Astrocyte (in vitro differentiated cells and primary cell): ENCODE measurements around the gene FBLN5. TPM values are rescaled to one million over a fixed set of nuclear protein-coding genes. Genes with fewer than 3 reads are reported as not detected.

ENCODE experiments used
- DNase-seq: peaks from one replicate; pipeline ENCODE4 v3.0.0-alpha.2; 2010; ENCODE audit warnings: low read depth
- FAIRE-seq: peaks from 2 replicates; lab custom pipeline; 2011; peaks lifted over from hg19 to GRCh38; lab: Jason Lieb, UNC
- H2AFZ ChIP-seq: 2 replicates; pipeline ENCODE4 v1.6.0; 2012; ENCODE audit warnings: low read depth, low read length, inconsistent platforms
- H3K27ac ChIP-seq: 2 replicates; pipeline ENCODE4 v1.5.1; 2011; ENCODE audit warnings: low read depth, low read length, inconsistent platforms
- H3K27me3 ChIP-seq: 2 replicates; pipeline ENCODE4 v1.6.0; 2011; ENCODE audit warnings: low read length, inconsistent platforms; ENCODE audit not compliant: insufficient read depth
- H3K36me3 ChIP-seq: 2 replicates; pipeline ENCODE4 v1.5.1; 2011; ENCODE audit warnings: low read length, inconsistent platforms; ENCODE audit not compliant: insufficient read depth
- H3K4me1 ChIP-seq: 2 replicates; pipeline ENCODE4 v1.5.1; 2011; ENCODE audit warnings: low read length, inconsistent platforms; ENCODE audit not compliant: insufficient read depth
- H3K4me2 ChIP-seq: 2 replicates; pipeline ENCODE4 v1.6.0; 2012; ENCODE audit warnings: low read length, inconsistent platforms
- H3K4me3 ChIP-seq: 2 replicates; pipeline ENCODE4 v1.5.1; 2011; ENCODE audit warnings: low read depth, mild to moderate bottlenecking, low read length, inconsistent platforms; ENCODE audit not compliant: insufficient read depth
- H3K79me2 ChIP-seq: 2 replicates; pipeline ENCODE4 v1.6.0; 2012; ENCODE audit warnings: mild to moderate bottlenecking, low read length, inconsistent platforms; ENCODE audit not compliant: insufficient read depth
- H3K9ac ChIP-seq: 2 replicates; pipeline ENCODE4 v1.6.0; 2012; ENCODE audit warnings: mild to moderate bottlenecking, low read length, inconsistent platforms
- H3K9me3 ChIP-seq: 2 replicates; pipeline ENCODE4 v1.5.1; 2012; ENCODE audit warnings: low read depth, mild to moderate bottlenecking, low read length, inconsistent platforms; ENCODE audit not compliant: insufficient read depth
- H4K20me1 ChIP-seq: 2 replicates; pipeline ENCODE4 v1.6.0; 2012; ENCODE audit warnings: low read length, inconsistent platforms; ENCODE audit not compliant: insufficient read depth
- H3K27ac Mint-ChIP-seq: one replicate; pipeline ENCODE4 v1.8.0; 2021; ENCODE audit warnings: mild to moderate bottlenecking, mixed read lengths; ENCODE audit not compliant: unreplicated experiment
- H3K27me3 Mint-ChIP-seq: one replicate; pipeline ENCODE4 v1.8.0; 2021; ENCODE audit warnings: low read depth, mixed read lengths; ENCODE audit not compliant: unreplicated experiment
- H3K36me3 Mint-ChIP-seq: one replicate; pipeline ENCODE4 v1.8.0; 2021; ENCODE audit warnings: low read depth, mixed read lengths; ENCODE audit not compliant: unreplicated experiment
- H3K4me1 Mint-ChIP-seq: one replicate; pipeline ENCODE4 v1.8.0; 2021; ENCODE audit warnings: low read depth, mixed read lengths; ENCODE audit not compliant: unreplicated experiment
- H3K4me3 Mint-ChIP-seq: one replicate; pipeline ENCODE4 v1.8.0; 2021; ENCODE audit warnings: mild to moderate bottlenecking, moderate library complexity, mixed read lengths; ENCODE audit not compliant: unreplicated experiment
- H3K9me3 Mint-ChIP-seq: one replicate; pipeline ENCODE4 v1.8.0; 2021; ENCODE audit warnings: mild to moderate bottlenecking, mixed read lengths; ENCODE audit not compliant: unreplicated experiment
- EZH2 ChIP-seq: IDR thresholded peaks from 2 replicates; pipeline ENCODE4 v1.6.1; 2012; ENCODE audit warnings: mild to moderate bottlenecking, low read length, inconsistent platforms; ENCODE audit not compliant: insufficient read depth
- total RNA-seq: library from RNA; stranded (reverse); gene quantifications from 2 replicates; pipeline ENCODE4 v1.2.1, GENCODE V29; 2021
- TF ChIP-seq, protein P1 (sequence below): IDR thresholded peaks from 2 replicates; pipeline ENCODE4 v1.5.1; 2011; ENCODE audit warnings: low read depth, mild to moderate bottlenecking, inconsistent platforms, low read length, moderate library complexity; ENCODE audit not compliant: insufficient read depth

The FBLN5 gene
- total RNA-seq, 1 donor from 2014 or later, result 12.5 TPM

GRCh38 chr14:91942946-91943345, 4.5 kb downstream of the FBLN5 start:
- H3K27me3 Mint-ChIP-seq, result peaks cover 16% of the 10 kb centered on the region
- DNase-seq (no peak), FAIRE-seq (no peak)
- no peak overlapping the region for H3K9ac ChIP-seq
- peaks cover 8% of the 10 kb centered on the region for H3K9me3 Mint-ChIP-seq
- H3K79me2 ChIP-seq, result no peaks in the 10 kb centered on the region
- peaks cover 1% of the 10 kb centered on the region for H3K36me3 Mint-ChIP-seq
- H3K27ac Mint-ChIP-seq, result no peak overlapping the region
- no peaks in the 10 kb centered on the region for H4K20me1 ChIP-seq
- no peak for TF ChIP-seq EZH2
- TF ChIP-seq, protein P1, sequence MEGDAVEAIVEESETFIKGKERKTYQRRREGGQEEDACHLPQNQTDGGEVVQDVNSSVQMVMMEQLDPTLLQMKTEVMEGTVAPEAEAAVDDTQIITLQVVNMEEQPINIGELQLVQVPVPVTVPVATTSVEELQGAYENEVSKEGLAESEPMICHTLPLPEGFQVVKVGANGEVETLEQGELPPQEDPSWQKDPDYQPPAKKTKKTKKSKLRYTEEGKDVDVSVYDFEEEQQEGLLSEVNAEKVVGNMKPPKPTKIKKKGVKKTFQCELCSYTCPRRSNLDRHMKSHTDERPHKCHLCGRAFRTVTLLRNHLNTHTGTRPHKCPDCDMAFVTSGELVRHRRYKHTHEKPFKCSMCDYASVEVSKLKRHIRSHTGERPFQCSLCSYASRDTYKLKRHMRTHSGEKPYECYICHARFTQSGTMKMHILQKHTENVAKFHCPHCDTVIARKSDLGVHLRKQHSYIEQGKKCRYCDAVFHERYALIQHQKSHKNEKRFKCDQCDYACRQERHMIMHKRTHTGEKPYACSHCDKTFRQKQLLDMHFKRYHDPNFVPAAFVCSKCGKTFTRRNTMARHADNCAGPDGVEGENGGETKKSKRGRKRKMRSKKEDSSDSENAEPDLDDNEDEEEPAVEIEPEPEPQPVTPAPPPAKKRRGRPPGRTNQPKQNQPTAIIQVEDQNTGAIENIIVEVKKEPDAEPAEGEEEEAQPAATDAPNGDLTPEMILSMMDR, result no peak
- H3K4me3 ChIP-seq, result no peak overlapping the region
- no peaks in the 10 kb centered on the region for H3K9me3 ChIP-seq
- H3K4me1 ChIP-seq, result peaks cover 6% of the 10 kb centered on the region
- H3K4me1 Mint-ChIP-seq, result no peaks in the 10 kb centered on the region
- H3K4me3 Mint-ChIP-seq, result no peak overlapping the region
- H3K4me2 ChIP-seq, result no peak overlapping the region
- H3K27me3 ChIP-seq, result no peaks in the 10 kb centered on the region
- no peak overlapping the region for H3K27ac ChIP-seq
- H2AFZ ChIP-seq, result no peak overlapping the region
- no peaks in the 10 kb centered on the region for H3K36me3 ChIP-seq

- Histone ChIP-seq H3K9ac (no peak overlapping the region), H3K79me2 (no peaks in the 10 kb centered on the region), H3K27ac (no peak overlapping the region), H3K4me2 (no peak overlapping the region), H3K4me3 (no peak overlapping the region), H3K36me3 (no peaks in the 10 kb centered on the region), H3K4me1 (peaks cover 6% of the 10 kb centered on the region), H4K20me1 (no peaks in the 10 kb centered on the region), H3K27me3 (no peaks in the 10 kb centered on the region), H2AFZ (no peak overlapping the region), H3K9me3 (no peaks in the 10 kb centered on the region)
- no peak overlapping the region for H3K27ac Mint-ChIP-seq
- no peak for FAIRE-seq
- no peak overlapping the region for H3K4me3 Mint-ChIP-seq
- H3K36me3 Mint-ChIP-seq, result peaks cover 1% of the 10 kb centered on the region
- no peaks in the 10 kb centered on the region for H3K4me1 Mint-ChIP-seq
- peaks cover 8% of the 10 kb centered on the region for H3K9me3 Mint-ChIP-seq
- TF ChIP-seq EZH2, result no peak
- TF ChIP-seq, protein P1, result no peak
- peaks cover 16% of the 10 kb centered on the region for H3K27me3 Mint-ChIP-seq
- no peak for DNase-seq
These were observed 5.4 kb downstream of the FBLN5 start for GRCh38 chr14:91942128-91942527.

GRCh38 chr14:91940209-91940608, 7.3 kb downstream of the FBLN5 start:
- H3K27me3 Mint-ChIP-seq, result peaks cover 9% of the 10 kb centered on the region
- Histone ChIP-seq H3K27me3 (no peaks in the 10 kb centered on the region), H2AFZ (no peak overlapping the region), H3K9me3 (no peaks in the 10 kb centered on the region), H3K9ac (no peak overlapping the region), H3K79me2 (no peaks in the 10 kb centered on the region), H3K4me1 (no peaks in the 10 kb centered on the region), H3K36me3 (no peaks in the 10 kb centered on the region), H4K20me1 (no peaks in the 10 kb centered on the region), H3K27ac (no peak overlapping the region), H3K4me3 (no peak overlapping the region), H3K4me2 (no peak overlapping the region)
- H3K36me3 Mint-ChIP-seq, result peaks cover 9% of the 10 kb centered on the region
- no peak for FAIRE-seq
- DNase-seq, result no peak
- peaks cover 8% of the 10 kb centered on the region for H3K9me3 Mint-ChIP-seq
- H3K4me1 Mint-ChIP-seq, result no peaks in the 10 kb centered on the region
- H3K4me3 Mint-ChIP-seq, result no peak overlapping the region
- TF ChIP-seq EZH2, result no peak
- TF ChIP-seq, protein P1, result no peak
- H3K27ac Mint-ChIP-seq, result no peak overlapping the region
